HEK293 (cell line): ENCODE measurements around the gene SYT13.

Source experiments
- CTCF ChIA-PET: fragments of 350-600 bp; formaldehyde crosslinking; extraction: SDS; loops from one replicate; lab custom pipeline; 2021; ENCODE audit warnings: antibody characterized with exemption; lab: Yijun Ruan, JAX
- POLR2A ChIA-PET: fragments of 300-600 bp; formaldehyde crosslinking; extraction: SDS; loops from one replicate; lab custom pipeline; 2020; ENCODE audit warnings: antibody characterized with exemption, inconsistent platforms; lab: Yijun Ruan, JAX
- H3K27ac ChIP-seq: fragments of 200-500 bp; sonication (Bioruptor generic); 2 replicates; pipeline ENCODE4 v1.5.1; 2014; ENCODE audit warnings: low read depth, low read length, control low read depth, inconsistent platforms; ENCODE audit errors: extremely low read depth
- H3K36me3 ChIP-seq, 2 experiments: fragments of 200-500 bp in 1 of 2; sonication (Bioruptor generic) in 1 of 2; 1 replicate in 1 of 2; 2 replicates in 1 of 2; pipeline ENCODE4 v1.5.1; 2014 to 2017; ENCODE audit warnings: inconsistent platforms in 2 of 2, low read length in 2 of 2; ENCODE audit not compliant: control insufficient read depth in 2 of 2, insufficient read depth in 1 of 2
- H3K4me1 ChIP-seq: fragments of 200-500 bp; sonication (Bioruptor generic); 2 replicates; pipeline ENCODE4 v1.5.1; 2014; ENCODE audit warnings: mild to moderate bottlenecking, low read length, inconsistent platforms; ENCODE audit not compliant: control insufficient read depth, insufficient read depth
- H3K4me3 ChIP-seq: 2 replicates; pipeline ENCODE4 v1.5.1; 2011; ENCODE audit warnings: low read depth, mild to moderate bottlenecking, control low read depth, low read length, moderate library complexity
- H3K9me3 ChIP-seq: fragments of 200-500 bp; sonication (Bioruptor generic); 2 replicates; pipeline ENCODE4 v1.5.1; 2014; ENCODE audit warnings: low read depth, low read length, inconsistent platforms; ENCODE audit not compliant: control insufficient read depth, insufficient read depth
- IKZF3 ChIP-seq: fragments of 450-650 bp; IDR thresholded peaks from 2 replicates; pipeline ENCODE4 v1.5.0; 2018; ENCODE audit warnings: missing biosample characterization, mild to moderate bottlenecking, missing genetic modification characterization, moderate library complexity
- ZNF112 ChIP-seq: fragments of 450-650 bp; formaldehyde crosslinking; IDR thresholded peaks from 2 replicates; pipeline ENCODE4 v1.5.0; 2017; ENCODE audit warnings: missing biosample characterization, missing genetic modification characterization
- ZNF140 ChIP-seq: fragments of 450-650 bp; formaldehyde crosslinking; IDR thresholded peaks from 2 replicates; pipeline ENCODE4 v1.5.1; 2016; ENCODE audit warnings: missing biosample characterization, missing genetic modification characterization
- ZNF148 ChIP-seq: fragments of 450-650 bp; formaldehyde crosslinking; IDR thresholded peaks from 2 replicates; pipeline ENCODE4 v1.5.0; 2017; ENCODE audit warnings: missing biosample characterization, missing genetic modification characterization, borderline replicate concordance
- ZNF174 ChIP-seq: fragments of 450-650 bp; formaldehyde crosslinking; IDR thresholded peaks from 2 replicates; pipeline ENCODE4 v1.5.0; 2017; ENCODE audit warnings: missing biosample characterization, mild to moderate bottlenecking, missing genetic modification characterization
- ZNF26 ChIP-seq: fragments of 450-650 bp; formaldehyde crosslinking; IDR thresholded peaks from 2 replicates; pipeline ENCODE4 v1.5.1; 2016; ENCODE audit warnings: missing biosample characterization, missing genetic modification characterization
- ZNF266 ChIP-seq: fragments of 450-650 bp; formaldehyde crosslinking; IDR thresholded peaks from 2 replicates; pipeline ENCODE4 v1.5.1; 2016; ENCODE audit warnings: missing biosample characterization, missing genetic modification characterization, low read depth
- ZNF302 ChIP-seq: fragments of 450-650 bp; formaldehyde crosslinking; IDR thresholded peaks from 2 replicates; pipeline ENCODE4 v1.5.1; 2016; ENCODE audit warnings: missing biosample characterization, missing genetic modification characterization, low read depth
- ZNF354C ChIP-seq: fragments of 450-650 bp; formaldehyde crosslinking; IDR thresholded peaks from 2 replicates; pipeline ENCODE4 v1.5.1; 2016; ENCODE audit warnings: missing biosample characterization, missing genetic modification characterization, low read depth, borderline replicate concordance
- ZNF404 ChIP-seq: fragments of 450-650 bp; formaldehyde crosslinking; IDR thresholded peaks from 2 replicates; pipeline ENCODE4 v1.5.1; 2017; ENCODE audit warnings: missing biosample characterization, missing genetic modification characterization
- ZNF426 ChIP-seq: fragments of 450-650 bp; formaldehyde crosslinking; IDR thresholded peaks from 2 replicates; pipeline ENCODE4 v1.5.1; 2017; ENCODE audit warnings: missing biosample characterization, missing genetic modification characterization, mild to moderate bottlenecking, inconsistent platforms, moderate library complexity
- ZNF514 ChIP-seq: fragments of 450-650 bp; formaldehyde crosslinking; IDR thresholded peaks from 2 replicates; pipeline ENCODE4 v1.5.1; 2016; ENCODE audit warnings: missing biosample characterization, missing genetic modification characterization
- ZNF561 ChIP-seq: fragments of 450-650 bp; IDR thresholded peaks from 2 replicates; pipeline ENCODE4 v1.5.1; 2018; ENCODE audit warnings: missing biosample characterization, missing genetic modification characterization, borderline replicate concordance
- ZNF610 ChIP-seq: fragments of 450-650 bp; formaldehyde crosslinking; IDR thresholded peaks from 2 replicates; pipeline ENCODE4 v1.5.1; 2016; ENCODE audit warnings: missing biosample characterization, missing genetic modification characterization, borderline replicate concordance
- ZNF624 ChIP-seq: fragments of 450-650 bp; formaldehyde crosslinking; IDR thresholded peaks from 2 replicates; pipeline ENCODE4 v1.5.1; 2017; ENCODE audit warnings: missing biosample characterization, missing genetic modification characterization
- ZNF76 ChIP-seq: fragments of 450-650 bp; formaldehyde crosslinking; IDR thresholded peaks from 2 replicates; pipeline ENCODE4; 2016; ENCODE audit warnings: low read depth, missing biosample characterization, missing genetic modification characterization, borderline replicate concordance
- ZNF776 ChIP-seq: fragments of 450-650 bp; formaldehyde crosslinking; IDR thresholded peaks from 2 replicates; pipeline ENCODE4 v1.5.0; 2017; ENCODE audit warnings: missing biosample characterization, missing genetic modification characterization, borderline replicate concordance
- TF ChIP-seq, protein P1 (sequence below): fragments of 450-650 bp; formaldehyde crosslinking; IDR thresholded peaks from 2 replicates; pipeline ENCODE4 v1.5.1; 2016; ENCODE audit warnings: missing biosample characterization, missing genetic modification characterization
- TF ChIP-seq, protein P2 (sequence below): fragments of 450-650 bp; formaldehyde crosslinking; IDR thresholded peaks from 2 replicates; pipeline ENCODE4 v1.5.1; 2016; ENCODE audit warnings: missing biosample characterization, missing genetic modification characterization
- TF ChIP-seq, protein P3 (sequence below): fragments of 450-650 bp; IDR thresholded peaks from 2 replicates; pipeline ENCODE4 v1.5.1; 2018; ENCODE audit warnings: missing biosample characterization, missing genetic modification characterization

The SYT13 gene

GRCh38 chr11:45217991-45218390, 68.2 kb downstream of the SYT13 start (continued):
- TF ChIP-seq ZNF26 (tag by site-specific recombination) (no peak), ZNF561 (tag by site-specific recombination) (no peak), ZNF112 (tag by site-specific recombination) (no peak)
- TF ChIP-seq, all 188 proteins: peak for 0

DNA sequence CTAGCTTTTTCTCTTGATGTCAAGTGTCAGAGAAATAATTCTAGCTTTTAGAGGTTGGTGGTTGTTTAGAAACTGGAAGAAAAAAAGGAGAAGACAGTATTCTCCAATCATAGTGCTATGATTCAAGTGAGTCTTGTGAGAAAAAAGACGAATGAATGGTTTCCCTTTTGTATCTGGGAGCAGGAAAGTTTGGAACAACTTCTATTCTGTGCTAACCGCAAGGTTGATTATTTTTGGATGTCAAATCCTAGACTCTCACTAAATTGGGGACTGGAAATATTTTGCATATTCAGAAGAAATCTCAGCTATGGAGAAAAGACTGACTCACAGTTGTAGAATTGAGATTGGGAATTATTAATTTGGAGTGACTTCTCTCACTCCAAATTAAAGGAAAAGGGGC, 69.2 kb downstream of the SYT13 start:
- Histone ChIP-seq H3K4me3 (no peak overlapping the region), H3K36me3 (peaks cover 0 to 4% of the 10 kb centered on the region in 2 experiments; a peak in 1 of 3 replicates), H3K4me1 (no peaks in the 10 kb centered on the region), H3K27ac (no peak overlapping the region), H3K9me3 (no peaks in the 10 kb centered on the region)
- TF ChIP-seq ZNF148 (tag by site-specific recombination) (no peak), ZNF354C (no peak), ZNF624 (tag by site-specific recombination) (no peak), ZNF610 (tag by site-specific recombination) (no peak), ZNF426 (tag by site-specific recombination) (no peak)
- TF ChIP-seq, protein P1, sequence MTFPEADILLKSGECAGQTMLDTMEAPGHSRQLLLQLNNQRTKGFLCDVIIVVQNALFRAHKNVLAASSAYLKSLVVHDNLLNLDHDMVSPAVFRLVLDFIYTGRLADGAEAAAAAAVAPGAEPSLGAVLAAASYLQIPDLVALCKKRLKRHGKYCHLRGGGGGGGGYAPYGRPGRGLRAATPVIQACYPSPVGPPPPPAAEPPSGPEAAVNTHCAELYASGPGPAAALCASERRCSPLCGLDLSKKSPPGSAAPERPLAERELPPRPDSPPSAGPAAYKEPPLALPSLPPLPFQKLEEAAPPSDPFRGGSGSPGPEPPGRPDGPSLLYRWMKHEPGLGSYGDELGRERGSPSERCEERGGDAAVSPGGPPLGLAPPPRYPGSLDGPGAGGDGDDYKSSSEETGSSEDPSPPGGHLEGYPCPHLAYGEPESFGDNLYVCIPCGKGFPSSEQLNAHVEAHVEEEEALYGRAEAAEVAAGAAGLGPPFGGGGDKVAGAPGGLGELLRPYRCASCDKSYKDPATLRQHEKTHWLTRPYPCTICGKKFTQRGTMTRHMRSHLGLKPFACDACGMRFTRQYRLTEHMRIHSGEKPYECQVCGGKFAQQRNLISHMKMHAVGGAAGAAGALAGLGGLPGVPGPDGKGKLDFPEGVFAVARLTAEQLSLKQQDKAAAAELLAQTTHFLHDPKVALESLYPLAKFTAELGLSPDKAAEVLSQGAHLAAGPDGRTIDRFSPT (tag by site-specific recombination): no peak
- TF ChIP-seq, protein P2, sequence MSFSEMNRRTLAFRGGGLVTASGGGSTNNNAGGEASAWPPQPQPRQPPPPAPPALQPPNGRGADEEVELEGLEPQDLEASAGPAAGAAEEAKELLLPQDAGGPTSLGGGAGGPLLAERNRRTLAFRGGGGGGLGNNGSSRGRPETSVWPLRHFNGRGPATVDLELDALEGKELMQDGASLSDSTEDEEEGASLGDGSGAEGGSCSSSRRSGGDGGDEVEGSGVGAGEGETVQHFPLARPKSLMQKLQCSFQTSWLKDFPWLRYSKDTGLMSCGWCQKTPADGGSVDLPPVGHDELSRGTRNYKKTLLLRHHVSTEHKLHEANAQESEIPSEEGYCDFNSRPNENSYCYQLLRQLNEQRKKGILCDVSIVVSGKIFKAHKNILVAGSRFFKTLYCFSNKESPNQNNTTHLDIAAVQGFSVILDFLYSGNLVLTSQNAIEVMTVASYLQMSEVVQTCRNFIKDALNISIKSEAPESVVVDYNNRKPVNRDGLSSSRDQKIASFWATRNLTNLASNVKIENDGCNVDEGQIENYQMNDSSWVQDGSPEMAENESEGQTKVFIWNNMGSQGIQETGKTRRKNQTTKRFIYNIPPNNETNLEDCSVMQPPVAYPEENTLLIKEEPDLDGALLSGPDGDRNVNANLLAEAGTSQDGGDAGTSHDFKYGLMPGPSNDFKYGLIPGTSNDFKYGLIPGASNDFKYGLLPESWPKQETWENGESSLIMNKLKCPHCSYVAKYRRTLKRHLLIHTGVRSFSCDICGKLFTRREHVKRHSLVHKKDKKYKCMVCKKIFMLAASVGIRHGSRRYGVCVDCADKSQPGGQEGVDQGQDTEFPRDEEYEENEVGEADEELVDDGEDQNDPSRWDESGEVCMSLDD (tag by site-specific recombination): no peak
- TF ChIP-seq, protein P3, sequence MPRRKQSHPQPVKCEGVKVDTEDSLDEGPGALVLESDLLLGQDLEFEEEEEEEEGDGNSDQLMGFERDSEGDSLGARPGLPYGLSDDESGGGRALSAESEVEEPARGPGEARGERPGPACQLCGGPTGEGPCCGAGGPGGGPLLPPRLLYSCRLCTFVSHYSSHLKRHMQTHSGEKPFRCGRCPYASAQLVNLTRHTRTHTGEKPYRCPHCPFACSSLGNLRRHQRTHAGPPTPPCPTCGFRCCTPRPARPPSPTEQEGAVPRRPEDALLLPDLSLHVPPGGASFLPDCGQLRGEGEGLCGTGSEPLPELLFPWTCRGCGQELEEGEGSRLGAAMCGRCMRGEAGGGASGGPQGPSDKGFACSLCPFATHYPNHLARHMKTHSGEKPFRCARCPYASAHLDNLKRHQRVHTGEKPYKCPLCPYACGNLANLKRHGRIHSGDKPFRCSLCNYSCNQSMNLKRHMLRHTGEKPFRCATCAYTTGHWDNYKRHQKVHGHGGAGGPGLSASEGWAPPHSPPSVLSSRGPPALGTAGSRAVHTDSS (tag by site-specific recombination): no peak
- ChIA-PET CTCF (interaction anchor here (0.7 to 2.1 kb wide), 5 partner anchors 10 to 112 kb away, joined by 3 to 9 read pairs (median 3); no protein-coding TSS in a partner anchor), POLR2A (no interaction called here)

DNA sequence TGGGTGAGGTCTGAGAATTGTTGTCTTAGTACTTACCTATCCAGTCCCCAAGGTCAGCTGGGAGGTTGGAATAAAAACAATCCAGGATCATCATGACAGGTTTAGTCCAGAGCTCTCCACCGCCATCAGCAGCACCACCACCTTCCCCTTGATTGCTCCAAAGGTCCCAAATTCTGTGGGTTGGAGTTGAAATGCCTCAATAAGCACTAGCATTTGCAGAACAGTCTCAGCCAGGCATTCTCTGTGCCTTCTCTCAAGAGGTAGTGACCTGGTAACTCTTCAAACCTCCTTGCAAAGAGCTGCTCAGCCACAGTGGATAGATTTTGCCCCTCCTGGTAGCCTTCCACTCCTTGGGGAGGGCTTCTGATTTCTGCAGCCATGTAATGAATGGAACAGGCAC, 70.1 kb downstream of the SYT13 start:
- H3K36me3 ChIP-seq: peaks cover 0 to 4% of the 10 kb centered on the region in 2 experiments; a peak in 1 of 3 replicates
- ChIA-PET POLR2A (no interaction called here), CTCF (interaction anchor here (0.7 to 2.1 kb wide), 7 partner anchors 11 to 113 kb away, joined by 3 to 9 read pairs (median 4); no protein-coding TSS in a partner anchor)
- H3K4me1 ChIP-seq: no peaks in the 10 kb centered on the region
- no peak overlapping the region for H3K4me3 ChIP-seq
- H3K27ac ChIP-seq: no peak overlapping the region
- no peaks in the 10 kb centered on the region for H3K9me3 ChIP-seq
- TF ChIP-seq ZNF266 (tag by site-specific recombination) (no peak), ZNF140 (tag by site-specific recombination) (no peak), ZNF776 (no peak), ZNF514 (tag by site-specific recombination) (no peak), ZNF404 (tag by site-specific recombination) (no peak), ZNF174 (tag by site-specific recombination) (no peak), ZNF76 (tag by site-specific recombination) (no peak), ZNF302 (no peak), IKZF3 (tag by site-specific recombination) (no peak)
